HG03457 (cell line): Measurements from ENCODE around the gene UBXN2A.
A peak's percentile ranks its signal among the peaks of the same experiment; 100 is the strongest.
"Not testable (repeated sequence)": the region's sequence is repeated elsewhere in the genome, so short reads cannot be mapped to it uniquely, and the experiment has no call there.

Source experiments
- ATAC-seq: cut with Tn5 transposase; IDR thresholded peaks from one replicate; pipeline ENCODE4 v1.9.1; 2021; ENCODE audit warnings: moderate number of reproducible peaks; ENCODE audit not compliant: unreplicated experiment

The UBXN2A gene

GRCh38 chr2:23940718-23941620, 706 bp downstream of the UBXN2A start:
- ATAC-seq = peak; percentile 42

GRCh38 chr2:23941644-23942043, 1.4 kb downstream of the UBXN2A start:
- ATAC-seq = no peak

- ATAC-seq = no peak
Observed at GRCh38 chr2:23943666-23944065, 3.4 kb downstream of the UBXN2A start.

GRCh38 chr2:23944527-23944926, 4.3 kb downstream of the UBXN2A start:
- no peak for ATAC-seq

GRCh38 chr2:23944976-23945375, 4.7 kb downstream of the UBXN2A start:
- ATAC-seq = no peak

GRCh38 chr2:23947350-23947749, 7.1 kb downstream of the UBXN2A start:
- ATAC-seq = no peak

- ATAC-seq = not testable (repeated sequence)
Observed at GRCh38 chr2:23952558-23952957, 12.3 kb downstream of the UBXN2A start.

- ATAC-seq = no peak
Observed at GRCh38 chr2:23953625-23954024, 13.4 kb downstream of the UBXN2A start.

- no peak for ATAC-seq
Observed at GRCh38 chr2:23954325-23955014, 14.2 kb downstream of the UBXN2A start.

GRCh38 chr2:23967846-23968245, 27.6 kb downstream of the UBXN2A start:
- ATAC-seq = no peak

GRCh38 chr2:23976883-23977282, 36.6 kb downstream of the UBXN2A start:
- no peak for ATAC-seq

GRCh38 chr2:23988371-23988770, 48.1 kb downstream of the UBXN2A start:
- ATAC-seq = no peak

- no peak for ATAC-seq
Observed at GRCh38 chr2:23992931-23993330, 52.7 kb downstream of the UBXN2A start.

- ATAC-seq = no peak
Observed at GRCh38 chr2:23993736-23994269, 53.5 kb downstream of the UBXN2A start.

- no peak for ATAC-seq
Observed at GRCh38 chr2:23994567-23994966, 54.3 kb downstream of the UBXN2A start.

- ATAC-seq = no peak
Observed at GRCh38 chr2:24007693-24008092, 67.4 kb downstream of the UBXN2A start.

GRCh38 chr2:24008672-24009366, 68.6 kb downstream of the UBXN2A start:
- ATAC-seq = no peak

- no peak for ATAC-seq
Observed at GRCh38 chr2:24009367-24009679, 69.1 kb downstream of the UBXN2A start.

GRCh38 chr2:24009680-24010476, 69.6 kb downstream of the UBXN2A start, which contains the start of gene MFSD2B:
TSS of gene MFSD2B (plus strand) at chr2:24010085. CDS start at chr2:24010097, 12 bp downstream.
- ATAC-seq = no peak

- no peak for ATAC-seq
Observed at GRCh38 chr2:24010477-24011249, 70.4 kb downstream of the UBXN2A start.
